ENCODE data around the gene TSNAXIP1.

The TSNAXIP1 gene, protein sequence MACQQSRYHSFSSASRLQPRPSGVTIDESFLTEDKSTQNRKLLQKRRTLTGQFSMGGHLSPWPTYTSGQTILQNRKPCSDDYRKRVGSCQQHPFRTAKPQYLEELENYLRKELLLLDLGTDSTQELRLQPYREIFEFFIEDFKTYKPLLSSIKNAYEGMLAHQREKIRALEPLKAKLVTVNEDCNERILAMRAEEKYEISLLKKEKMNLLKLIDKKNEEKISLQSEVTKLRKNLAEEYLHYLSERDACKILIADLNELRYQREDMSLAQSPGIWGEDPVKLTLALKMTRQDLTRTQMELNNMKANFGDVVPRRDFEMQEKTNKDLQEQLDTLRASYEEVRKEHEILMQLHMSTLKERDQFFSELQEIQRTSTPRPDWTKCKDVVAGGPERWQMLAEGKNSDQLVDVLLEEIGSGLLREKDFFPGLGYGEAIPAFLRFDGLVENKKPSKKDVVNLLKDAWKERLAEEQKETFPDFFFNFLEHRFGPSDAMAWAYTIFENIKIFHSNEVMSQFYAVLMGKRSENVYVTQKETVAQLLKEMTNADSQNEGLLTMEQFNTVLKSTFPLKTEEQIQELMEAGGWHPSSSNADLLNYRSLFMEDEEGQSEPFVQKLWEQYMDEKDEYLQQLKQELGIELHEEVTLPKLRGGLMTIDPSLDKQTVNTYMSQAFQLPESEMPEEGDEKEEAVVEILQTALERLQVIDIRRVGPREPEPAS

DNA sequence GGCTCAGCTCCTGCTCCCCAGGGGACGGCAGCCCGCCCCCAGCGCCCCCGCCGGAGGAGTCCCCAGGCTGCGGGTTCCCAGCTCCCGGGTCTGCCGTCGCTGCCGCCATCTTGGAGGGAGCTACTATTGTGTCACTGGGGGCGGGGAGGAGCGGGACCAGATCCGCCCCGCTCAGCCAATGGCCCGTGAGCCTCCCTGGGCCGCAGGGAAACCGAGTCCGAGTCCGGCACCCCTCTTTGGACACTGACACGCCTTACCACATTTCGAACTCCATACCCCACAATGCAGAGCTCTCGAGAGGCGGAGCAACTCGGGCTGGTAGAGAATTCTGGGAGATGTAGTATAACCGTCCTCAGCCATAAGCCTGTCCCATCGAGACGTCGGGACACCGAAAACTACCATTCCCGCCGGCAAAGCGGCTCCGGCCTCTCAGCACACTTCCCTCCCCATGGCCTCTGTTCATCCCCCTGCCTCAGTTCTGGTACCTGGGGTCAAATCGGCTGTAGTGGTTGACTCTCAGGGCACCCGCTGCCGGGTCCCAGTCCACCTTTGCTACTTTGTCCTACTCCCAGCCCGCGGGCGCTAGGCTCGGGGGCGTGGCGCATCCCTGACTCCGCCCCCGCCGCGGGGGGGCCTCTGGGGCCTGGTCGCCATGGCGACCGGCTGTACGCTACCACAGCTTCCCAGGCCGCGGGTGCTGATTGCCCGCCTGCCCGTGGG lies at the start of gene TSNAXIP1, which contains the start of gene RANBP10:
Gene TSNAXIP1 (plus strand): TSS at position 462 of the 720 bp plus-strand sequence. CDS start 261 bp downstream, outside the sequence.
Gene RANBP10 (minus strand): TSS at position 133 of the 720 bp plus-strand sequence. CDS start 24 bp downstream, at position 109.
- peak; percentile 99 for DNase-seq

- DNase-seq = no peak
Measured at GRCh38 chr16:67758006-67758405, 48.7 kb upstream of the TSNAXIP1 start.

DNA sequence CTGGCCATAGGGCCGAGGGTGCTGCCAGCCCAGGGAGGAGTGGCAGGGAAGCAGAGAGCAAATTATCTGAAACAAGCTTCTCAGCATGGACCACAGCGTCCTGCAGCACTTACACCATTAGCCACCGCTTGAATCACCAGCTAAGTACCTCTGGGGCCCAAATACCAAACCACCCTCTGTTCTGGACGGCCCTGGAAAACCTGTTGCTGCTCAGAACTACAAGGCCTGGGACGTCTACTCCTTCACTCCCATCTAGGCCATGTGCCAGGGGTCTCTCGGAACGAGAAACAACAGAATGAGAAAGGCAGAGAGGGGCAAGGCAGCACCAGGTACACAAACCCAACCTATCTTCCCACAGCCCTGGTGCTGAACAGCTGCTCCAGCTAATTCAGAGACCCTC lies 47.7 kb upstream of the TSNAXIP1 start:
- no peak for DNase-seq

DNA sequence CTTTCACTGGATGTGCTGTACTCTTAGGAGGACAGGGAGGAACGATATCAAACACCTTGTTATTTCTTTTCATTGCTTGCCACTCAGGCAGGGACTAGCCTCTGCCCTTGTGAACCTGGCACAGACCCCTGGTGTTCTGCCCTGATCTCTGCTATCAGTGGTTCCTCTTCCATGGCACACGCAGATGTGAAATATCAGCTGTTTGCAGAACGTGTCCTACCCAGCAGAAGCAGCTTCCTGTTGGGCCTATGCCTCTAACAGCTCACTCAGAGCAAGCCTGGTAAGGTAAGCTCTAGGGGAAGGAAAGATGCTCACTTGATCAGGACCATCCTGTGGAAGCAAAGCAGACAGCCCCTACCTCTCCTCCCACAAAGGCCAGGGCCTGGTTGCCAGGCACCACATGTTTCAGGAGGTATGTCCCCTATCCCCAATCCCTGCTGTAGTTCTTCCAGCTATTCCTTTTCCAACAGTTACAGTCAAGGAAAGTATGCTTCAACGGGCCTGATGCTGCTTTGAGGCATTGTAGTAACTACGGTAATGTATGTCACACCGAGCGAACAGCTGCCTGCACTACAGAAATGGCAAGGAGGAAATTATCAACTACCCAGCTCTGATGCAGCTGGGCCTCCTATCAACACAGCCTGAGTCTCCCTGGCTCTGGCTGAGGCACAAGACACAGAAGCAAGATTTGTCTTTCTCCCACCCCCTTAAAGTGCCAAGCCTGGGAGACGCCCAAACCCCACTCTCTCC lies 46.3 kb upstream of the TSNAXIP1 start:
- no peak for DNase-seq

GRCh38 chr16:67760956-67761230 lies 45.8 kb upstream of the TSNAXIP1 start:
- DNase-seq = no peak

GRCh38 chr16:67761924-67762323 lies 44.8 kb upstream of the TSNAXIP1 start:
- DNase-seq = no peak

GRCh38 chr16:67762385-67762784 lies 44.3 kb upstream of the TSNAXIP1 start:
- no peak for DNase-seq

GRCh38 chr16:67763066-67763465 lies 43.6 kb upstream of the TSNAXIP1 start:
- no peak for DNase-seq

GRCh38 chr16:67764158-67764667 lies 42.5 kb upstream of the TSNAXIP1 start:
- DNase-seq = no peak

DNA sequence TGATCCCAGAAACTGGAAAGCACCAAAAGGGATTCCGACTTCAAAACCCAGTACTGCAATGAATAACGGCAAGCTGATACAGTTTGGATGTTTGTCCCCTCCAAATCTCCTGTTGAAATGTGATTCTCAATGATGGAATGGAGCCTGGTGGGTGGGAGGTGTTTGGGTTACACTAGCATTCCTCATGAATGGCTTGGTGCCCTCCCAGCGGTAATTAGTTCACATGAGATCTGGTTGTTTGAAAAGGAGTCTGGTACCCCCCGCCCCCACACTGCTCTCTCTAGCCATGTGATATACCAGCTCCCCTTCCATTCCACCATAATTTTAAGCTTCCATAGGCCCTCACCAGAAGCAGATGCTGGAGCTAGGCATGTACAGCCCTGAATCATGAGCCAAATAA lies 40.4 kb upstream of the TSNAXIP1 start:
- no peak for DNase-seq

DNA sequence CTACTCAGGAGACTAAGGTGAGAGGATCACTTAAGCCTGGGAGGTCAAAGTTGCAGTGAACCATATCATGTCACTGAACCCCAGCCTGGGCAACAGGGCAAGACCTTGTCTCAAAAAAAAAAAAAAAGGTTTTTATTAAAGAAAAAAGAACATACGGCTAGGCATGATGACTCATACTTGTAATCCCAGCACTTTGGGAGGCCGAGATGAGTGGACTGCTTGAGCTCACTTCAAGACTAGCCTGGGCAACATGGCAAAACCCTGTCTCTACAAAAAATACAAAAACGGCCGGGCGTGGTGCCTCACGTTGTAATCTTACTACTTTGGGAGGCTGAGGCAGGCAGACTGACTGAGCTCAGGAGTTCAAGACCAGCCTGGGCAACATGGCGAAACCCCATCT lies 38.7 kb upstream of the TSNAXIP1 start:
- DNase-seq = no peak

GRCh38 chr16:67770346-67770991 lies 36.2 kb upstream of the TSNAXIP1 start:
- no peak for DNase-seq

DNA sequence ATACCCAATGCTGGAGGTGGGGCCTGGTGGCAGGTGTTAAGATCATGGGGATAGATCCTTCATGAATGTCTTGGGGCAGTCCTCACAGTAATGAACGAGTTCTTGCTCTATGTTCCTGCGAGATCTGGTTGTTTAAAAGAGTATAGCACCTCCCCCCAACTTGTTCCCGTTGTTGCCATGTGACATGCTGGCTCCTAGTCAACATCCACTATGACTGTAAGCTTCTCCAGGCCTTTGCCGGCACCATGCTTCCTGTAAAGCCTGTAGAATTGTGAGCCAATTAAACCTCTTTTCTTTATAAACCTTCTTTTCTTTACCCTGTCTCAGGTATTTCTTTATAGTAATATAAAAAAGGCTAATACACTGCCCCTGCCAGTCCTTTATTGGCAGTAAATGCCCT lies 33.6 kb upstream of the TSNAXIP1 start:
- DNase-seq = no peak

- DNase-seq = no peak
Measured at GRCh38 chr16:67773569-67774456, 32.9 kb upstream of the TSNAXIP1 start.

- DNase-seq = no peak
Measured at GRCh38 chr16:67774457-67774853, 32.2 kb upstream of the TSNAXIP1 start.

DNA sequence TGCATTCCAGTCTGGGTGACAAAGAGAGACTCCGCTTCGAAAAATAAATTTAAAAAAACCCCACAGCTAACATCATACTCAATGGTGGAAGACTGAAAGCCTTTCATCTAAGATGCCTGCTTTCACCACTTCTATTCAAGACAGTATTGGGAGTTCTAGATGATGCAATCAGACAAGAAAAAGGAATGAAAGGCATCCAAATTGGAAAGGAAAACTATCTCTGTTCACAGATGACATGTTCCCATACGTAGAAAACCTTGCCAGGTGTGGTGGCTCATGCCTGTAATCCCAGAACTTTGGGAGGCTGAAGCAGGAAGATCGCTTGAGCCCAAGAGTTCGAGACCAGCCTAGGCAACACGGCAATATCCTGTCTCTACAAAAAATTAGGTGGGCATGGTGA lies 31.4 kb upstream of the TSNAXIP1 start:
- DNase-seq = no peak

GRCh38 chr16:67779256-67780014 lies 27.3 kb upstream of the TSNAXIP1 start:
- DNase-seq = no peak

GRCh38 chr16:67780847-67781564 lies 25.7 kb upstream of the TSNAXIP1 start:
- DNase-seq = no peak

GRCh38 chr16:67781565-67781921 lies 25.1 kb upstream of the TSNAXIP1 start:
- DNase-seq = peak; percentile 78

Data from OCI-M1 (cell line).